ENCODE results near the gene AAR2.

Gene AAR2

GRCh38 chr20:36259177-36260061, 23.1 kb downstream of the AAR2 start:
- no peak for TF ChIP-seq CTCF (IDR thresholded peaks at IDR 0.05)
- Histone ChIP-seq H3K27me3 (peaks cover 0 to 3% of the 10 kb centered on the region in 2 donors), H3K36me3 (peaks cover 13 to 28% (median 21%) of the 10 kb centered on the region in 3 donors), H3K27ac (no peak overlapping the region), H3K9me3 (no peaks in the 10 kb centered on the region), H3K4me1 (no peaks in the 10 kb centered on the region), H3K4me3 (no peak overlapping the region)
- intact Hi-C loops (cut with DNase I; ENCODE audit: low total_unique reads): no loop called here
- peak in 1 of 2 donors; percentile 33 for DNase-seq

- H3K36me3 ChIP-seq: peaks cover 13 to 20% (median 18%) of the 10 kb centered on the region in 3 donors
- H3K4me3 ChIP-seq: no peak overlapping the region
- DNase-seq: no peak
- H3K9me3 ChIP-seq: no peaks in the 10 kb centered on the region
- no peak for TF ChIP-seq CTCF (IDR thresholded peaks at IDR 0.05)
- H3K27ac ChIP-seq: no peak overlapping the region
- peaks cover 0 to 4% of the 10 kb centered on the region in 2 donors for H3K27me3 ChIP-seq
- intact Hi-C loops (cut with DNase I; ENCODE audit: low total_unique reads): no loop called here
- H3K4me1 ChIP-seq: no peaks in the 10 kb centered on the region
Measured at GRCh38 chr20:36260316-36260715, 24.0 kb downstream of the AAR2 start.

GRCh38 chr20:36261389-36262105, 25.3 kb downstream of the AAR2 start:
- Histone ChIP-seq H3K4me3 (no peak overlapping the region), H3K27me3 (peaks cover 0 to 4% of the 10 kb centered on the region in 2 donors), H3K9me3 (no peaks in the 10 kb centered on the region), H3K36me3 (peaks cover 2 to 8% (median 6%) of the 10 kb centered on the region in 3 donors), H3K4me1 (no peaks in the 10 kb centered on the region), H3K27ac (no peak overlapping the region)
- TF ChIP-seq CTCF (IDR thresholded peaks at IDR 0.05): no peak
- no peak for DNase-seq
- intact Hi-C loops (cut with DNase I; ENCODE audit: low total_unique reads): no loop called here

GRCh38 chr20:36262440-36262839, 26.2 kb downstream of the AAR2 start:
- no peaks in the 10 kb centered on the region for H3K36me3 ChIP-seq
- intact Hi-C loops (cut with DNase I; ENCODE audit: low total_unique reads): no loop called here
- no peak for TF ChIP-seq CTCF (IDR thresholded peaks at IDR 0.05)
- DNase-seq: no peak
- no peak overlapping the region for H3K4me3 ChIP-seq
- no peaks in the 10 kb centered on the region for H3K9me3 ChIP-seq
- H3K27me3 ChIP-seq: peaks cover 0 to 4% of the 10 kb centered on the region in 2 donors
- H3K4me1 ChIP-seq: no peaks in the 10 kb centered on the region
- H3K27ac ChIP-seq: no peak overlapping the region

GRCh38 chr20:36264426-36265246, 28.4 kb downstream of the AAR2 start:
- Histone ChIP-seq H3K36me3 (no peaks in the 10 kb centered on the region), H3K27me3 (peaks cover 0 to 4% of the 10 kb centered on the region in 2 donors), H3K4me3 (no peak overlapping the region), H3K9me3 (no peaks in the 10 kb centered on the region), H3K27ac (no peak overlapping the region), H3K4me1 (no peaks in the 10 kb centered on the region)
- DNase-seq: no peak
- TF ChIP-seq CTCF (IDR thresholded peaks at IDR 0.05): no peak
- intact Hi-C loops (cut with DNase I; ENCODE audit: low total_unique reads): no loop called here
